Naive thymus-derived CD8-positive, alpha-beta T cell (primary cell): ENCODE data around the gene RAB6B. TPM values are rescaled to one million over a fixed set of nuclear protein-coding genes. Genes with fewer than 3 reads are reported as not detected.

Experiments
- ATAC-seq, 2 donors: fragments of 150-1000 bp; cut with Tn5 transposase in 1 of 2; sonication (Bioruptor Pico), chemical (Tn5 transposase) in 1 of 2; 1 replicate in 1 of 2; 2 replicates in 1 of 2; pipeline ENCODE4 v1.10.0; 2021; ENCODE audit warnings: mild to moderate bottlenecking in 2 of 2, moderate library complexity in 2 of 2
- POLR2A ChIA-PET: fragments of 350-600 bp; sonication (Branson Sonifier 250); formaldehyde crosslinking; loops from one replicate; lab custom pipeline; 2021; ENCODE audit warnings: antibody characterized with exemption; lab: Charles Lee
- DNase-seq, 10 donors: peaks; one replicate each; pipeline versions ENCODE4 v3.0.0 to v3.0.0-alpha.2; 2020 to 2022
- H3K27ac Mint-ChIP-seq, 10 donors: one replicate each; pipeline ENCODE4 v1.8.0; 2020 to 2022; ENCODE audit warnings: mild to moderate bottlenecking in 10 of 10, mixed read lengths in 10 of 10, moderate library complexity in 4 of 10, inconsistent platforms in 1 of 10
- H3K27me3 Mint-ChIP-seq, 5 donors: one replicate each; pipeline ENCODE4 v1.8.0; 2021 to 2022; ENCODE audit warnings: mixed read lengths in 5 of 5
- H3K36me3 Mint-ChIP-seq, 3 donors: one replicate each; pipeline ENCODE4 v1.8.0; 2020 to 2022; ENCODE audit warnings: mixed read lengths in 3 of 3, mild to moderate bottlenecking in 2 of 3, inconsistent platforms in 1 of 3
- H3K4me1 Mint-ChIP-seq, 4 donors: one replicate each; pipeline ENCODE4 v1.8.0; 2021 to 2022; ENCODE audit warnings: mixed read lengths in 4 of 4
- H3K4me3 Mint-ChIP-seq, 10 donors: one replicate each; pipeline ENCODE4 v1.8.0; 2020 to 2022; ENCODE audit warnings: mild to moderate bottlenecking in 10 of 10, mixed read lengths in 10 of 10, moderate library complexity in 6 of 10, inconsistent platforms in 1 of 10
- H3K9me3 Mint-ChIP-seq, 9 donors: one replicate each; pipeline ENCODE4 v1.8.0; 2020 to 2022; ENCODE audit warnings: mixed read lengths in 9 of 9, mild to moderate bottlenecking in 3 of 9, inconsistent platforms in 1 of 9, moderate library complexity in 1 of 9
- polyA plus RNA-seq, 3 donors: library from polyadenylated mRNA; unstranded; fragments of 300-500 nt; fragmentation: Illumina TruSeq; gene quantifications; one replicate each; pipeline ENCODE4 v1.2.3, GENCODE V29; 2021
- total RNA-seq, 8 experiments: library from RNA in 2 of 8; stranded (reverse) in 2 of 8; gene quantifications; one replicate each; pipeline ENCODE4 v1.2.3 and lab custom pipeline; 2021 to 2026

The RAB6B gene
- total and polyA plus RNA-seq, 5 experiments from 2014 or later = 0.25 to 0.38 (median 0.28) TPM; not detected in 2

DNA sequence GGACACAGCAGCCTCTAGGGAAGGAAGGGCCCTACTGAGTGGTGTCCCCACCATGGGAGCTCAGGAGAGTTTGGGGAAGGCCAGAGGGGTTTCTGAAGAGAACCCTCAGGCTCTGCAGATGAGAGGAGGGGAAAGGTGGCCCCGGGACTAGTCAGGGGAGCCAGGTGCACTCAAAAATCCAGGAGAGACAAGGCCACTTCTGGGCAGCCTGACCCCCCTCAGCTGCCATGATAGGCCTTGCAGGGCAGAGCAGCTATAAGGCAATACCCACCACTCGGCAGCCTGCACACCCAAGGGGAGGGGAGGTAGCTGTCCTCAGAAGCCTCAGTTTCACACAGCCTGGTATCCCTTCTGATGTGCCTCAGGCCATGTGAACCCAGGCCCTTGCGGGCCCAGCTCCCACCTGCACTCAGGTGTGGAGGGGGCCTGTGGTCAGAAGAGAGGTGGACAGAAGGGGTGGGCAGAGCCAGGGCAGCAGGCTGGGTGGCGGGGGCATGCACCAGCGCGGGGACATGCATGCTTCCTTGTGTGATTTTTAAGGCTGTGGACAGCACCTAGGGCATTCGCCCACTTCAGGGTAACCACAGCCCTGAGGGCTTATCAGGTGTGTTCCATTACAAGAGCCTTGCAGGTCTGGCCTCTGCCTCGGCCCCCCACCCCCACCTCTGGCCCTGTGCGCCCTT lies 55.5 kb downstream of the RAB6B start:
- no peaks in the 10 kb centered on the region for H3K9me3 Mint-ChIP-seq
- peaks cover 0 to 1% (median 0%) of the 10 kb centered on the region in 4 donors for H3K4me1 Mint-ChIP-seq
- H3K4me3 Mint-ChIP-seq = peak overlapping the region in 1 of 10 donors; percentile 2
- POLR2A ChIA-PET = no interaction called here
- H3K27me3 Mint-ChIP-seq = peaks cover 0 to 9% (median 0%) of the 10 kb centered on the region in 5 donors
- ATAC-seq (no peak), DNase-seq (no peak)
- H3K27ac Mint-ChIP-seq = peak overlapping the region in 1 of 10 donors; percentile 39
- no peaks in the 10 kb centered on the region for H3K36me3 Mint-ChIP-seq

DNA sequence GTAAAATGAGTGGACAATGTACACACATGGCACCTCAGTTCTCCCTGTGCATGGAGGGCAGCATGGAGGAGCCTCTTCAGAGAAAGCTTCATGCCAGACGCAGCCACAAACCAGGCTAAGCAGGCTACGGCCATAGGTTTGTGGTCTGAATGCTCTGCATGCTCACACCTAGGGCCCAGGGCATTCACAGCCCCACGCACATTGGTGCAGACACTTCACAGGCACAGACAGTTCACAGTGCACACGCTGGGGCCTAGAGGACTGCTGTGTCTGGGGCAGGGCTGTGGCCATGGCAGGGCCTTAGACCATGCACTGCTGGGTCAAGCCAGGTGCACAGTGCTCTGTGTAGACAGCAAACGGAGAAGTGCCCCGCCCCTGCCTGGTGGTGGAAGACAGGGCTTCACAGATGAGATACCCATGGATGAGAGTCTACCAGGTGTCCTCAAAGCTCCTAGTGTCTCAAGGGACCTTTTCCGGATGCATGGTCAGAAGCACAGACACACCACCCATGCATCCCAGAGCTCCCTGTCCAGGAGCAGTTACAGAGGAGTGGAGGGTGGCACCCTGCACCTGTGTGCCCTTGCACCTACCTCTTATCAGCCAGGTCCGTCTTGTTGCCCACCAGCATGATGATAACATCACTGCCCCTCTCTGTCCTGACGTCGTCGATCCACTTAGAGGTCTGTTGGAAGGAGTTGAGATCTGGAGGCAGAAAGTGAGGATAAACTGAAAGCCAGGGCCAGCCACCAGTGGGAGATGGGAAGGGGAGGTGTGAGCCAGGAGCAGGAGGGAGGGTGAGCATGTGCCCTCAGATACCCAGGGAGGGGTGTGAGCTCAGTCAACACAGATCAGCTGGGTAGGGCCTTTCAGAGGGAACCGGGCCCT lies 56.5 kb downstream of the RAB6B start:
- H3K4me3 Mint-ChIP-seq = no peak overlapping the region
- H3K4me1 Mint-ChIP-seq = peaks cover 0 to under 1% (median 0%) of the 10 kb centered on the region in 4 donors
- H3K27ac Mint-ChIP-seq = peak overlapping the region in 1 of 10 donors; percentile 39
- H3K36me3 Mint-ChIP-seq = no peaks in the 10 kb centered on the region
- peaks cover 0 to 13% (median 0%) of the 10 kb centered on the region in 5 donors for H3K27me3 Mint-ChIP-seq
- ATAC-seq (no peak), DNase-seq (no peak)
- POLR2A ChIA-PET = no interaction called here
- H3K9me3 Mint-ChIP-seq = no peaks in the 10 kb centered on the region

DNA sequence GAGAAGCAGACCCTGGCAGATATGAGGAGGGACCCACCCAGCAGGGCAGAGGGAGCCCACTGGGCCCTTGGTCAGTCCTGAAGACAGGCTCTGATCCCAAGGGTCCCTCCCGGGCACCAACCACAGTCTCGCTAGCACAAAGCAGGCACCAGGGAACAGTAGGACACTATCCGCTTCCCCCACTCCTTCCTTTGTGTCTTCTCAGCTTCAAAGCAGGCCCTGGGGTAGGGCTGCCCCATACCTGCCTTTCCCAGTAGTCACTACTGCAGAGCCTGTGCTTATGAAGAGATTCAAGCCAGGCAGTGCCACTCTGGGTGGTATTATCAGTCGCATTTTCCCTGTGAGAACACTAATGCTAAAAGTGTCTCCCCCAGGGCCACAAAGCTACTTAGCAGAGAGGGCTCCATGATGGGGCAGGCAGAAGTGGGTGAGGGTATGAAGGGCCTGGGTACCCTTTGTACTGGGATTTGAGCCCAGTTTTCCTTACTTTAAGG lies 57.3 kb downstream of the RAB6B start:
- no peak overlapping the region for H3K27ac Mint-ChIP-seq
- no peak overlapping the region for H3K4me3 Mint-ChIP-seq
- ATAC-seq (no peak), DNase-seq (peak in 1 of 10 donors; percentile 7)
- H3K4me1 Mint-ChIP-seq = no peaks in the 10 kb centered on the region
- H3K27me3 Mint-ChIP-seq = peaks cover 0 to 13% (median 0%) of the 10 kb centered on the region in 5 donors
- no peaks in the 10 kb centered on the region for H3K9me3 Mint-ChIP-seq
- POLR2A ChIA-PET = no interaction called here
- no peaks in the 10 kb centered on the region for H3K36me3 Mint-ChIP-seq

- H3K27ac Mint-ChIP-seq = no peak overlapping the region
These were observed 58.0 kb downstream of the RAB6B start for GRCh38 chr3:133837487-133838295.

DNA sequence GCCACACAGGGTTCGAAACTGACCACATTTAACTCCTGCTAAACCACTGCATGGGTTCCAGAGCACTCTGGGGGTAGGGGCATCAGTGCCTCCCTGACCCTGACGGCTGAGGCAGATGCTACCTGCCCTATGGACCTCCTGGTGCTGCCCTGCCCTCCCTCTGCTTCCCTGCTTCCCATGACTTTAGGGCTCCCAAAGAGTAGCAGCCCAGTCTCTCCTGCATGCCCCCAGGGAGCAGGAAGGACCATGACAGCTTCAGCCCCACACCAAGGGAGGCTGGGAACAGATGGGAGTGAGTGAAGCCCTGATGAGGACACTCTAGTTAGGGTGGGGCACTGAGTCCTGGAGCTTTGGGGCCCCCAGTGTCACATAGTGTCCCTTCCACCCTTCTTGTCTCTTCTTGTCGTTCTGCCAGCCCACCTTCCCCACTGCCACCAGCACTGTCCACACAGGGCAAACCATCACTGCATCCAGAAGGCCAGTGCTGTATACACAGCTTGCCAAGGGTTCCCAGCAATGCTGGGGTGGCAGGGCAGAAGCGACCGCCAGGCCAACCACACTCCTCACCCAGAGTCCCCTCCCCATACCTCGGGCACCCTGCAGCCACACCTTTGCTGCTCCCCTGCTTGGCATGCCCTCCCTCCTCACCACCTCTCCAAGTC lies 59.1 kb downstream of the RAB6B start:
- H3K4me3 Mint-ChIP-seq = no peak overlapping the region
- peaks cover 0 to 13% (median 0%) of the 10 kb centered on the region in 5 donors for H3K27me3 Mint-ChIP-seq
- POLR2A ChIA-PET = interaction anchor here (0.6 kb wide), 1 partner anchor 384 kb away, joined by 3 read pairs; no protein-coding TSS in a partner anchor
- H3K4me1 Mint-ChIP-seq = no peaks in the 10 kb centered on the region
- H3K9me3 Mint-ChIP-seq = no peaks in the 10 kb centered on the region
- no peaks in the 10 kb centered on the region for H3K36me3 Mint-ChIP-seq
- DNase-seq = peak in 1 of 10 donors; percentile 10
- H3K27ac Mint-ChIP-seq = no peak overlapping the region
- ATAC-seq = no peak

More at GRCh38 chr3:133837487-133838295, 58.0 kb downstream of the RAB6B start:
- no peaks in the 10 kb centered on the region for H3K4me1 Mint-ChIP-seq
- ATAC-seq = no peak
- POLR2A ChIA-PET = no interaction called here
- H3K4me3 Mint-ChIP-seq = no peak overlapping the region
- H3K27me3 Mint-ChIP-seq = peaks cover 0 to 13% (median 0%) of the 10 kb centered on the region in 5 donors
- no peaks in the 10 kb centered on the region for H3K36me3 Mint-ChIP-seq
- DNase-seq = peak in 1 of 10 donors; percentile 2
- H3K9me3 Mint-ChIP-seq = no peaks in the 10 kb centered on the region

- H3K4me3 Mint-ChIP-seq = no peak overlapping the region
- no peaks in the 10 kb centered on the region for H3K36me3 Mint-ChIP-seq
- H3K9me3 Mint-ChIP-seq = no peaks in the 10 kb centered on the region
- no peak overlapping the region for H3K27ac Mint-ChIP-seq
- ATAC-seq (no peak), DNase-seq (peak in 1 of 10 donors; percentile 5)
- no peaks in the 10 kb centered on the region for H3K4me1 Mint-ChIP-seq
- POLR2A ChIA-PET = interaction anchor here (0.6 kb wide), 1 partner anchor 383 kb away, joined by 3 read pairs; no protein-coding TSS in a partner anchor
- H3K27me3 Mint-ChIP-seq = peaks cover 0 to 13% (median 0%) of the 10 kb centered on the region in 5 donors
These were observed 59.7 kb downstream of the RAB6B start for GRCh38 chr3:133835961-133836360.

GRCh38 chr3:133835418-133835743 lies 60.3 kb downstream of the RAB6B start:
- ATAC-seq = no peak
- H3K27me3 Mint-ChIP-seq = peaks cover 0 to 13% (median 0%) of the 10 kb centered on the region in 5 donors
- no peak overlapping the region for H3K4me3 Mint-ChIP-seq

DNA sequence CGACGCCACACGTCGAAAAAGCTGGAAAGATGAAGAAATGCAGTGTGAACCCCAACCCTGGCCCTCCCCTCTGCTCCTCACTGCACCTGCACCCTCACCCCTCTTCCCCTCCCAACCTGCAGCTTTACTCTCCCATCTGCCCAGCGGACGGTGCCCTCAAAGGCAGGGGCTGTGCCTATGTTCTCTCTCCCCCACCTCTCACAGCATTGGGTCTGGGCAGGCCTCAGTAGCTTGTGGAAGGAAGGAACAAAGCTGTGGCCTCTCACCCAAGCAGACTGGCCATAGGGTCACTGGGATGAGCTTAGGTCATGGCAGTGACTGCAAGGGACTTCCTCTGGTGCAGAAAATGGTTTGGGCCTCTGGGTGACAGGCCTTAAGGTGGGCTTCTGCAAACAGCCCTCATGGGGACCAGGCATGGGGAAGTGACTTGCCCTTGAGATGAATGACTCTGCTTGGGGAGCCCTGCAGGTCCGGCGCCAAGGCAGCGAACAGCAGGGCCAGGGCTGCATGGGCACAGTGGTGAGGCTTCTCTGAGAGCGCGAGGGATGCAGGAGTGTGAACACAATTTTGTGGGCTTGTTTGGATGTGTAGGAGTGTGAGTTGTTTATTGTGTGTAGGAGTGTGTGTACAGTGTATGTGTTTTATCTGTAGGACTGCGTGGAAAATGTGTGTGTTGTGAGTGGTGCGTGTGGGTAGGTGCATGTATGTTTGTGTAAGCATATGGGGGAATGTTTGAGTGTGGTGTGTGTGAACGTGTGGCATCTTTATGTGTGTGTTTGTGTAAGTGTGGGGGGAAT lies 60.9 kb downstream of the RAB6B start:
- POLR2A ChIA-PET = no interaction called here
- no peak overlapping the region for H3K4me3 Mint-ChIP-seq

More at GRCh38 chr3:133835418-133835743, 60.3 kb downstream of the RAB6B start:
- no peak for DNase-seq
- Mint-ChIP-seq H3K36me3 (no peaks in the 10 kb centered on the region), H3K9me3 (no peaks in the 10 kb centered on the region), H3K27ac (no peak overlapping the region), H3K4me1 (peaks cover 0 to 1% (median 0%) of the 10 kb centered on the region in 4 donors)
- POLR2A ChIA-PET = no interaction called here

GRCh38 chr3:133833880-133834620 lies 61.6 kb downstream of the RAB6B start:
- DNase-seq (no peak), ATAC-seq (no peak)
- H3K9me3 Mint-ChIP-seq = no peaks in the 10 kb centered on the region
- H3K4me3 Mint-ChIP-seq = no peak overlapping the region
- POLR2A ChIA-PET = no interaction called here
- no peak overlapping the region for H3K27ac Mint-ChIP-seq
- peaks cover 0 to 6% (median 0%) of the 10 kb centered on the region in 5 donors for H3K27me3 Mint-ChIP-seq
- H3K36me3 Mint-ChIP-seq = no peaks in the 10 kb centered on the region
- H3K4me1 Mint-ChIP-seq = peaks cover 0 to 4% (median 0%) of the 10 kb centered on the region in 4 donors

More for the DNA sequence above, 60.9 kb downstream of the RAB6B start:
- H3K27me3 Mint-ChIP-seq = peaks cover 0 to 11% (median 0%) of the 10 kb centered on the region in 5 donors
- H3K36me3 Mint-ChIP-seq = no peaks in the 10 kb centered on the region
- peaks cover 0 to 4% (median 0%) of the 10 kb centered on the region in 4 donors for H3K4me1 Mint-ChIP-seq
- no peaks in the 10 kb centered on the region for H3K9me3 Mint-ChIP-seq
- DNase-seq = peak in 1 of 10 donors; percentile 8
- no peak for ATAC-seq
- no peak overlapping the region for H3K27ac Mint-ChIP-seq

DNA sequence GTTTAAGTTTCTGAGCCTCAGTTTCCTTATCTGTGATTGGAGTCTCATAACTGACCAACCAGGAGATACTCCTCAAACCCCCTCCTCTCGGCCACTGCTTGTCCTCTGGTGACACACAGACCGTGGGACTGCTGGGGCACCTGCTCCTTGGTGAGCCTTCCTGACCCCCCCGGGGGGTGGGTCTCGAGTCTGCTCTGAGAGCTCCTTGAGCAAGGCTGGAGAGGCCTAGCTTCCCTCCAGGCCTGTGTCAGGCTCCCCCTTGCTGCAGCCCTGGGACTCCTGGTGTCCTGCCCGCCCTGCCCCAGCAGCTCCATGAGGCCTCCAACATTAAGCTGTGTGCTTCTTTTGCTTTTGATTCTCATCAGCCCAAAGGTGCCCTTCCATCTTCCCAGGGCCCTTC lies 62.4 kb downstream of the RAB6B start:
- Mint-ChIP-seq H3K9me3 (no peaks in the 10 kb centered on the region), H3K27me3 (peaks cover 0 to 6% (median 0%) of the 10 kb centered on the region in 5 donors), H3K36me3 (no peaks in the 10 kb centered on the region), H3K27ac (no peak overlapping the region), H3K4me1 (peaks cover 0 to 4% (median 0%) of the 10 kb centered on the region in 4 donors), H3K4me3 (no peak overlapping the region)
- DNase-seq (peak in 1 of 10 donors; percentile 13), ATAC-seq (no peak)
- POLR2A ChIA-PET = no interaction called here

DNA sequence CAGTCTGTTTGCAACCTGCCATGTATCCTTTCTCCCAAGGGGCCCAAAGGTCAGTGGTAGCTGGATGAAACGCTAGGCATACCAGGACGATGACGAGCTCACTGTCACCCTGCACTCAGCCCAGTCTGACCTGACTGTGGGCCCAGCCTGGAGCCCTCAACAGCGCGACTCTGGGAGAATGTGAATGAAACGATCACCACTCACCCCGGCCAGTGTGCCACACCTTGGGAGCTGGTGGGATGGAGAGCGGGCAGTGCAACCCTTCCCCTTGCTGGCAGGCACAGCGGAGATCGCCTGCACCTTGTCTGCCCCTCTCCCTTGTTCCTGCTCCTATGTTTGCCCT lies 62.9 kb downstream of the RAB6B start:
- DNase-seq (no peak), ATAC-seq (no peak)
- no peak overlapping the region for H3K27ac Mint-ChIP-seq
- no peaks in the 10 kb centered on the region for H3K9me3 Mint-ChIP-seq
- no peak overlapping the region for H3K4me3 Mint-ChIP-seq
- peaks cover 0 to 6% (median under 1%) of the 10 kb centered on the region in 4 donors for H3K4me1 Mint-ChIP-seq
- peaks cover 0 to 6% (median 0%) of the 10 kb centered on the region in 5 donors for H3K27me3 Mint-ChIP-seq
- H3K36me3 Mint-ChIP-seq = no peaks in the 10 kb centered on the region
- POLR2A ChIA-PET = no interaction called here
